ENCODE results near the gene ONECUT3.
A peak's percentile ranks its signal among the peaks of the same experiment; 100 is the strongest.

ONECUT3 gene

DNA sequence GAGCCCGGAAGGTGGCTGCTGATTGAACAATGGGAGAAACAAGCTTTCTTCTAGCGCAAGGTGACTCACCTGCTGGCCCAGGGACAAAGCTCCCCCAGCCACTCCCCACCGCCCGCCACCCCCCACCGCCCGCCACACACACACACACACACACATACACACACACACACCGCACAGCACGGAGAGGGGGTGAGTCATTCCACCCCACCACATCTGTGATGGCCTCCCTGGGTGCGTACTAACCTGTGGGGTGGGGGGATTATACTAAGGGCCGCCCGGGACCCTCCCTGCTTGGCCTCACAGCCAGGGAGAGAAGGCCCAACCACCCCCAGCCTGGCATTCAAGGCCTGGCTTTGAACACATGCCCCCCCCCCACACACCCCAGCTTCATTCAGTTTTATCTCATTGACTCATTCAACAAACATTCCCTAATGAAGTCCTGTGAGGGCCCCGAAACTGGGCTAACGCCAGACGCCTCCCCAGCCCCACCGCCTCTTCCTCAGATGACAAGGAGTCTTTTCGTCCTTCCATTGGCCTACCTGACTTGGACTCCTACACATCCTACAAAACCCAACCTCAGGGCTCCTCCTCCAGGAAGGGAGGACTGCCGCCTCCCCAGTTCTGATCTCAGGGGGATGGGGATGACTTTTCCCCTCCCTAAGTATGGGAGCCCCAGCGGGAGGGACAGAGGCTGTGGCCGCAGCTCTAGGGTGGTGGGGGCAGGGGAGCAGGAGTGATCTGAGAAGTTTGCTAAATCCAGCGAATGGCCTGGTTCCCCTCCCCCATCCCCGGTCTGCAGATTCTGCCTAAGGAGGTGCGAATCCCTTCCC is 5.8 kb upstream of the ONECUT3 start:
- Histone ChIP-seq H3K9ac (ENCODE audit: low read length) (peak overlapping the region; percentile 28; the same call in 1 of the 2 replicates), H3K79me2 (ENCODE audit: low read length) (no peaks in the 10 kb centered on the region), H3K4me2 (ENCODE audit: low read length) (peak overlapping the region; percentile 63), H3K4me1 (ENCODE audit: low read length) (peaks cover 21% of the 10 kb centered on the region), H3K9me3 (ENCODE audit: insufficient read depth, low read length) (no peaks in the 10 kb centered on the region), H4K20me1 (ENCODE audit: insufficient read depth, low read length) (no peaks in the 10 kb centered on the region), H3K36me3 (replicated peaks; ENCODE audit: low read depth, low read length) (no peaks in the 10 kb centered on the region), H3K27me3 (ENCODE audit: low read depth, low read length) (peaks cover 10% of the 10 kb centered on the region; the same call in 1 of the 2 replicates), H2AFZ (ENCODE audit: low read depth, low read length) (no peak overlapping the region; the same call in 1 of the 2 replicates), H3K4me3 (ENCODE audit: low read length) (peak overlapping the region; percentile 53), H3K27ac (ENCODE audit: low read length) (no peak overlapping the region)
- TF ChIP-seq, protein P1, sequence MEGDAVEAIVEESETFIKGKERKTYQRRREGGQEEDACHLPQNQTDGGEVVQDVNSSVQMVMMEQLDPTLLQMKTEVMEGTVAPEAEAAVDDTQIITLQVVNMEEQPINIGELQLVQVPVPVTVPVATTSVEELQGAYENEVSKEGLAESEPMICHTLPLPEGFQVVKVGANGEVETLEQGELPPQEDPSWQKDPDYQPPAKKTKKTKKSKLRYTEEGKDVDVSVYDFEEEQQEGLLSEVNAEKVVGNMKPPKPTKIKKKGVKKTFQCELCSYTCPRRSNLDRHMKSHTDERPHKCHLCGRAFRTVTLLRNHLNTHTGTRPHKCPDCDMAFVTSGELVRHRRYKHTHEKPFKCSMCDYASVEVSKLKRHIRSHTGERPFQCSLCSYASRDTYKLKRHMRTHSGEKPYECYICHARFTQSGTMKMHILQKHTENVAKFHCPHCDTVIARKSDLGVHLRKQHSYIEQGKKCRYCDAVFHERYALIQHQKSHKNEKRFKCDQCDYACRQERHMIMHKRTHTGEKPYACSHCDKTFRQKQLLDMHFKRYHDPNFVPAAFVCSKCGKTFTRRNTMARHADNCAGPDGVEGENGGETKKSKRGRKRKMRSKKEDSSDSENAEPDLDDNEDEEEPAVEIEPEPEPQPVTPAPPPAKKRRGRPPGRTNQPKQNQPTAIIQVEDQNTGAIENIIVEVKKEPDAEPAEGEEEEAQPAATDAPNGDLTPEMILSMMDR (IDR thresholded peaks at IDR 0.05; ENCODE audit: low read depth, low read length), result no peak
- TF ChIP-seq EZH2phosphoT487 (IDR thresholded peaks at IDR 0.05; ENCODE audit: low read depth), result no peak

DNA sequence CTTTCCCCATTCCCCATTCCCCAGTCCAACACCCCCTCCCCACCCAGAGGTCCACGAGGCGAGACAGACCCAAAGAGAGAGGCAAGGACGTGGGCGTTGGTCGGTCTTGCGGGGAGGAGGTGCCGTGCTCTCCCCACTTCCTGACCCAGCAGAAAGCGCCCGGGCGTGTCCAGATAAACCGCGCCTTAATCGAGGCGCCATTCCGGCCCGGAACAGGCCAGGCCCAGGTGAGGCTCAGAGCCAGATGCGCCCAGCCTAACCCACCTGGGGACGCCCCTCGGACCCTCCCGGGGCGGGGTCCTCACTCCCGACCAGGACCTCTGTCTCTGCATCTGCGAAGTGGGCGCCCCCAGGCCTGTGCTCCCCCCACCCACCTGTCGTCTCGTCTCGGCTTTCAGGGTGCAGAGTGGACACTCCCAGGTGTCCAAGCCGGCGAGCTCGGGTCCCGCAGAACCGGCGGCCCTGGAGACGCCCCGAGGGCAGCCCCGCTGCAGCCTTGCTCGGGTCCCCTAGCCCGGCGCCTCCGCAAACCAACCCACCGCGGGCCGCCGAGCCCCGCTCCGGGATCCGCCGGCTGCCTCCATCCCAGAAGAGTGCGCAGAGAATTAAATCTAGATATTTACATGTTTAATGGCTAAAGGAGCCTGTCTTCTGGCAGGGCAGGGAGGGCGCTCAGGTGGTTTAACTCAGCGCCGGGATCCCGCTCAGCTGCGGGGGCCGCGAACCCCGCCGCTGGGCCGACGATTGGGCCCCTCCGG is 5.0 kb upstream of the ONECUT3 start:
- no peaks in the 10 kb centered on the region for H3K9me3 ChIP-seq (ENCODE audit: insufficient read depth, low read length)
- no peak overlapping the region for H3K27ac ChIP-seq (ENCODE audit: low read length)
- H3K36me3 ChIP-seq (replicated peaks; ENCODE audit: low read depth, low read length), result no peaks in the 10 kb centered on the region
- peak overlapping the region; percentile 28; the same call in 1 of the 2 replicates for H3K9ac ChIP-seq (ENCODE audit: low read length)
- no peaks in the 10 kb centered on the region for H3K79me2 ChIP-seq (ENCODE audit: low read length)
- no peaks in the 10 kb centered on the region for H4K20me1 ChIP-seq (ENCODE audit: insufficient read depth, low read length)
- H2AFZ ChIP-seq (ENCODE audit: low read depth, low read length), result no peak overlapping the region; the same call in 1 of the 2 replicates
- H3K27me3 ChIP-seq (ENCODE audit: low read depth, low read length), result peaks cover 10% of the 10 kb centered on the region; the same call in 1 of the 2 replicates
- no peak for TF ChIP-seq EZH2phosphoT487 (IDR thresholded peaks at IDR 0.05; ENCODE audit: low read depth)
- TF ChIP-seq, protein P1 (IDR thresholded peaks at IDR 0.05; ENCODE audit: low read depth, low read length), result no peak
- H3K4me3 ChIP-seq (ENCODE audit: low read length), result peak overlapping the region; percentile 53
- peak overlapping the region; percentile 63 for H3K4me2 ChIP-seq (ENCODE audit: low read length)
- H3K4me1 ChIP-seq (ENCODE audit: low read length), result peaks cover 23% of the 10 kb centered on the region

DNA sequence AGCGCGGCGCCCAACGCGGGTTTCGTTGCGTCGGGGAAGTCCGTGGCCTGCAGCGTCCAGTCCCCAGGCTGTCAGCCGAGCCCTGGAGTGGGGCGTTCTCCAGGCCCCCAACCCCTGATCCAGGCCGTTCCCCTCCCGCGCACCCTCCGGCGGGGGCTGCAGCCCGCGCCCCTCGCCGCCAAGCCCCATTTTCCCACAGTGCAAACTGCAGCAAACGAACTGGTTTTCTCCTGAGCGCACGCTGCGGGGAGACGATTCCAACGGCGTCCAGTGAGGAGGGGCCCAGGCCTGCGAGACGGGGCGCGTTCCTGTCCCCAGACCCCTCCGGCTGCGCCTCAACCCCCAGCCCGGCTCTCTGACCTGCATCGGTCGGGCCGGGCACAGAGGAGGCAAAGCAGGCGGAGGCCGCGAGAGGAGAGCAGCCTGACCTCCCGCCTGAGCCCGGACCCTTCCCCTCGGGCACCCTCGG is 4.4 kb upstream of the ONECUT3 start:
- peaks cover 23% of the 10 kb centered on the region for H3K4me1 ChIP-seq (ENCODE audit: low read length)
- H2AFZ ChIP-seq (ENCODE audit: low read depth, low read length), result no peak overlapping the region
- H3K4me3 ChIP-seq (ENCODE audit: low read length), result no peak overlapping the region
- no peaks in the 10 kb centered on the region for H4K20me1 ChIP-seq (ENCODE audit: insufficient read depth, low read length)
- no peaks in the 10 kb centered on the region for H3K9me3 ChIP-seq (ENCODE audit: insufficient read depth, low read length)
- H3K9ac ChIP-seq (ENCODE audit: low read length), result no peak overlapping the region
- no peaks in the 10 kb centered on the region for H3K79me2 ChIP-seq (ENCODE audit: low read length)
- H3K4me2 ChIP-seq (ENCODE audit: low read length), result no peak overlapping the region
- no peak for TF ChIP-seq EZH2phosphoT487 (IDR thresholded peaks at IDR 0.05; ENCODE audit: low read depth)
- TF ChIP-seq, protein P1 (IDR thresholded peaks at IDR 0.05; ENCODE audit: low read depth, low read length), result no peak
- H3K27me3 ChIP-seq (ENCODE audit: low read depth, low read length), result peaks cover 10% of the 10 kb centered on the region; the same call in 1 of the 2 replicates
- no peak overlapping the region for H3K27ac ChIP-seq (ENCODE audit: low read length)
- H3K36me3 ChIP-seq (replicated peaks; ENCODE audit: low read depth, low read length), result no peaks in the 10 kb centered on the region
